ENCODE results near the gene OLFML2B. TPM values are rescaled to one million over a fixed set of nuclear protein-coding genes. Genes with fewer than 3 reads are reported as not detected.

OLFML2B gene
- total and polyA plus RNA-seq, 2 donors, result 4.3 to 5.4 TPM

- WGBS, result over 99% methylated on average over 3 of the region's 3 CpGs
- no peak for DNase-seq (ENCODE audit: low read depth in 6 of 9, low spot score in 9 of 9)
Observed at GRCh38 chr1:162007466-162007865, 16.2 kb downstream of the OLFML2B start.

GRCh38 chr1:162006081-162006480 is 17.6 kb downstream of the OLFML2B start:
- no peaks in the 10 kb centered on the region for H3K27me3 ChIP-seq (ENCODE audit: control insufficient read depth in 2 of 2, insufficient read depth in 1 of 2, low read length in 1 of 2)
- no peak overlapping the region for H3K4me3 ChIP-seq (ENCODE audit: low read length in 2 of 2)
- WGBS, result 93% methylated on average over 6 of the region's 6 CpGs
- H3K36me3 ChIP-seq (ENCODE audit: control insufficient read depth in 2 of 2, insufficient read depth in 2 of 2, low read length in 1 of 2), result no peaks in the 10 kb centered on the region
- no peak overlapping the region for H3K27ac ChIP-seq (ENCODE audit: low read depth in 1 of 2, low read length in 1 of 2)
- H3K9me3 ChIP-seq (ENCODE audit: control insufficient read depth in 2 of 2, insufficient read depth in 1 of 2, low read length in 1 of 2), result no peaks in the 10 kb centered on the region
- DNase-seq (ENCODE audit: low read depth in 6 of 9, low spot score in 9 of 9), result no peak
- peaks cover 5 to 18% of the 10 kb centered on the region in 2 donors for H3K4me1 ChIP-seq (ENCODE audit: control insufficient read depth in 2 of 2, insufficient read depth in 2 of 2, low read length in 2 of 2)

More at GRCh38 chr1:162007466-162007865, 16.2 kb downstream of the OLFML2B start:
- H3K27me3 ChIP-seq (ENCODE audit: control insufficient read depth in 2 of 2, insufficient read depth in 1 of 2, low read length in 1 of 2), result no peaks in the 10 kb centered on the region
- no peaks in the 10 kb centered on the region for H3K36me3 ChIP-seq (ENCODE audit: control insufficient read depth in 2 of 2, insufficient read depth in 2 of 2, low read length in 1 of 2)
- no peaks in the 10 kb centered on the region for H3K9me3 ChIP-seq (ENCODE audit: control insufficient read depth in 2 of 2, insufficient read depth in 1 of 2, low read length in 1 of 2)
- H3K4me1 ChIP-seq (ENCODE audit: control insufficient read depth in 2 of 2, insufficient read depth in 2 of 2, low read length in 2 of 2), result peaks cover 5 to 18% of the 10 kb centered on the region in 2 donors
- H3K4me3 ChIP-seq (ENCODE audit: low read length in 2 of 2), result no peak overlapping the region
- H3K27ac ChIP-seq (ENCODE audit: low read depth in 1 of 2, low read length in 1 of 2), result no peak overlapping the region

- no peaks in the 10 kb centered on the region for H3K36me3 ChIP-seq (ENCODE audit: control insufficient read depth in 2 of 2, insufficient read depth in 2 of 2, low read length in 1 of 2)
- H3K27ac ChIP-seq (ENCODE audit: low read depth in 1 of 2, low read length in 1 of 2), result no peak overlapping the region
- H3K4me1 ChIP-seq (ENCODE audit: control insufficient read depth in 2 of 2, insufficient read depth in 2 of 2, low read length in 2 of 2), result peaks cover 5 to 21% of the 10 kb centered on the region in 2 donors
- no peak overlapping the region for H3K4me3 ChIP-seq (ENCODE audit: low read length in 2 of 2)
- WGBS, result 82% methylated on average over 3 of the region's 3 CpGs
- H3K27me3 ChIP-seq (ENCODE audit: control insufficient read depth in 2 of 2, insufficient read depth in 1 of 2, low read length in 1 of 2), result no peaks in the 10 kb centered on the region
- no peaks in the 10 kb centered on the region for H3K9me3 ChIP-seq (ENCODE audit: control insufficient read depth in 2 of 2, insufficient read depth in 1 of 2, low read length in 1 of 2)
- no peak for DNase-seq (ENCODE audit: low read depth in 6 of 9, low spot score in 9 of 9)
Observed at GRCh38 chr1:162004441-162004950, 19.2 kb downstream of the OLFML2B start.

- DNase-seq (ENCODE audit: low read depth in 6 of 9, low spot score in 9 of 9), result peak in 1 of 9 donors; percentile 23
- WGBS, result 10% methylated on average over 5 of the region's 5 CpGs
- Histone ChIP-seq H3K4me3 (ENCODE audit: low read length in 2 of 2) (no peak overlapping the region), H3K27ac (ENCODE audit: low read depth in 1 of 2, low read length in 1 of 2) (no peak overlapping the region), H3K36me3 (ENCODE audit: control insufficient read depth in 2 of 2, insufficient read depth in 2 of 2, low read length in 1 of 2) (no peaks in the 10 kb centered on the region), H3K4me1 (ENCODE audit: control insufficient read depth in 2 of 2, insufficient read depth in 2 of 2, low read length in 2 of 2) (peaks cover 5 to 22% of the 10 kb centered on the region in 2 donors), H3K9me3 (ENCODE audit: control insufficient read depth in 2 of 2, insufficient read depth in 1 of 2, low read length in 1 of 2) (no peaks in the 10 kb centered on the region), H3K27me3 (ENCODE audit: control insufficient read depth in 2 of 2, insufficient read depth in 1 of 2, low read length in 1 of 2) (no peaks in the 10 kb centered on the region)
Observed at GRCh38 chr1:162003830-162004215, 19.8 kb downstream of the OLFML2B start.

GRCh38 chr1:162003061-162003829 is 20.4 kb downstream of the OLFML2B start:
- no peak for DNase-seq (ENCODE audit: low read depth in 6 of 9, low spot score in 9 of 9)
- H3K9me3 ChIP-seq (ENCODE audit: control insufficient read depth in 2 of 2, insufficient read depth in 1 of 2, low read length in 1 of 2), result no peaks in the 10 kb centered on the region
- peaks cover 5 to 22% of the 10 kb centered on the region in 2 donors for H3K4me1 ChIP-seq (ENCODE audit: control insufficient read depth in 2 of 2, insufficient read depth in 2 of 2, low read length in 2 of 2)
- no peak overlapping the region for H3K27ac ChIP-seq (ENCODE audit: low read depth in 1 of 2, low read length in 1 of 2)
- H3K36me3 ChIP-seq (ENCODE audit: control insufficient read depth in 2 of 2, insufficient read depth in 2 of 2, low read length in 1 of 2), result no peaks in the 10 kb centered on the region
- 71% methylated on average over 15 of the region's 15 CpGs for WGBS
- H3K4me3 ChIP-seq (ENCODE audit: low read length in 2 of 2), result no peak overlapping the region
- no peaks in the 10 kb centered on the region for H3K27me3 ChIP-seq (ENCODE audit: control insufficient read depth in 2 of 2, insufficient read depth in 1 of 2, low read length in 1 of 2)

GRCh38 chr1:162000053-162000420 is 23.6 kb downstream of the OLFML2B start:
- H3K4me3 ChIP-seq (ENCODE audit: low read length in 2 of 2), result no peak overlapping the region
- H3K27me3 ChIP-seq (ENCODE audit: control insufficient read depth in 2 of 2, insufficient read depth in 1 of 2, low read length in 1 of 2), result no peaks in the 10 kb centered on the region
- peaks cover 5 to 22% of the 10 kb centered on the region in 2 donors for H3K4me1 ChIP-seq (ENCODE audit: control insufficient read depth in 2 of 2, insufficient read depth in 2 of 2, low read length in 2 of 2)
- H3K36me3 ChIP-seq (ENCODE audit: control insufficient read depth in 2 of 2, insufficient read depth in 2 of 2, low read length in 1 of 2), result no peaks in the 10 kb centered on the region
- H3K27ac ChIP-seq (ENCODE audit: low read depth in 1 of 2, low read length in 1 of 2), result no peak overlapping the region
- WGBS, result 98% methylated on average over 11 of the region's 11 CpGs
- DNase-seq (ENCODE audit: low read depth in 6 of 9, low spot score in 9 of 9), result no peak
- H3K9me3 ChIP-seq (ENCODE audit: control insufficient read depth in 2 of 2, insufficient read depth in 1 of 2, low read length in 1 of 2), result no peaks in the 10 kb centered on the region

- Histone ChIP-seq H3K36me3 (ENCODE audit: control insufficient read depth in 2 of 2, insufficient read depth in 2 of 2, low read length in 1 of 2) (no peaks in the 10 kb centered on the region), H3K27ac (ENCODE audit: low read depth in 1 of 2, low read length in 1 of 2) (no peak overlapping the region), H3K4me1 (ENCODE audit: control insufficient read depth in 2 of 2, insufficient read depth in 2 of 2, low read length in 2 of 2) (peaks cover 4 to 20% of the 10 kb centered on the region in 2 donors), H3K4me3 (ENCODE audit: low read length in 2 of 2) (no peak overlapping the region), H3K27me3 (ENCODE audit: control insufficient read depth in 2 of 2, insufficient read depth in 1 of 2, low read length in 1 of 2) (no peaks in the 10 kb centered on the region), H3K9me3 (ENCODE audit: control insufficient read depth in 2 of 2, insufficient read depth in 1 of 2, low read length in 1 of 2) (no peaks in the 10 kb centered on the region)
- 85% methylated on average over 8 of the region's 8 CpGs for WGBS
- DNase-seq (ENCODE audit: low read depth in 6 of 9, low spot score in 9 of 9), result no peak
Observed at GRCh38 chr1:161999301-162000052, 24.2 kb downstream of the OLFML2B start.

- DNase-seq (ENCODE audit: low read depth in 6 of 9, low spot score in 9 of 9), result no peak
Observed at GRCh38 chr1:161998811-161999210, 24.9 kb downstream of the OLFML2B start.

GRCh38 chr1:161997152-161997551 is 26.5 kb downstream of the OLFML2B start:
- DNase-seq (ENCODE audit: low read depth in 6 of 9, low spot score in 9 of 9), result no peak
- Histone ChIP-seq H3K4me3 (ENCODE audit: low read length in 2 of 2) (no peak overlapping the region), H3K9me3 (ENCODE audit: control insufficient read depth in 2 of 2, insufficient read depth in 1 of 2, low read length in 1 of 2) (no peaks in the 10 kb centered on the region), H3K27me3 (ENCODE audit: control insufficient read depth in 2 of 2, insufficient read depth in 1 of 2, low read length in 1 of 2) (no peaks in the 10 kb centered on the region), H3K27ac (ENCODE audit: low read depth in 1 of 2, low read length in 1 of 2) (no peak overlapping the region), H3K36me3 (ENCODE audit: control insufficient read depth in 2 of 2, insufficient read depth in 2 of 2, low read length in 1 of 2) (no peaks in the 10 kb centered on the region), H3K4me1 (ENCODE audit: control insufficient read depth in 2 of 2, insufficient read depth in 2 of 2, low read length in 2 of 2) (peaks cover 0 to 4% of the 10 kb centered on the region in 2 donors)
- WGBS, result 94% methylated on average over 1 of the region's 1 CpG

More at GRCh38 chr1:161998811-161999210, 24.9 kb downstream of the OLFML2B start:
- WGBS, result 99% methylated on average over 5 of the region's 5 CpGs
- peaks cover 0 to 14% of the 10 kb centered on the region in 2 donors for H3K4me1 ChIP-seq (ENCODE audit: control insufficient read depth in 2 of 2, insufficient read depth in 2 of 2, low read length in 2 of 2)
- H3K36me3 ChIP-seq (ENCODE audit: control insufficient read depth in 2 of 2, insufficient read depth in 2 of 2, low read length in 1 of 2), result no peaks in the 10 kb centered on the region
- H3K27me3 ChIP-seq (ENCODE audit: control insufficient read depth in 2 of 2, insufficient read depth in 1 of 2, low read length in 1 of 2), result no peaks in the 10 kb centered on the region
- H3K27ac ChIP-seq (ENCODE audit: low read depth in 1 of 2, low read length in 1 of 2), result no peak overlapping the region
- H3K9me3 ChIP-seq (ENCODE audit: control insufficient read depth in 2 of 2, insufficient read depth in 1 of 2, low read length in 1 of 2), result no peaks in the 10 kb centered on the region
- no peak overlapping the region for H3K4me3 ChIP-seq (ENCODE audit: low read length in 2 of 2)
